ENCODE measurements around the gene HTR3A. TPM values are rescaled to one million over a fixed set of nuclear protein-coding genes. Genes with fewer than 3 reads are reported as not detected.

Gene HTR3A
- total and polyA plus RNA-seq, 7 donors, result 1.1 to 4.5 (median 1.6) TPM; not detected in 2

DNA sequence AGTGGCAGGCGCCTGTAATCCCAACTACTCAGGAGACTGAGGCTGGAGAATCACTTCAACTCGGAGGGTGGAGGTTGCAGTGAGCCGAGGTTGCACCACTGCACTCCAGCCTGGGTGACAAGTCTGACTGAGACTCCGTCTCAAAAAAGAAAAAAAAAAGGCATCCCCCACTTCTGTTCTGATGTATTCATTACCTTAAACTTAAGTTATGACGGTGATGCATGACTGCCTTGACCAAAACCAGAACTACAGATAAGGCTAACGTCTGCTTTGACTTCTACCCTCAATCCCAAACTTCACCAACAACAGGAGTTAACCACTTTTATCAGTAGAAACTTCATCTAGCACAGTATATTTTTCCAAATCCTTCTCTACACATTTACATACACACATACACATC lies 9.9 kb downstream of the HTR3A start:
- TF ChIP-seq EP300 (IDR thresholded peaks at IDR 0.05) (no peak), POLR2A (IDR thresholded peaks at IDR 0.05) (no peak), POLR2AphosphoS5 (IDR thresholded peaks at IDR 0.05) (no peak)
- TF ChIP-seq, protein P1, sequence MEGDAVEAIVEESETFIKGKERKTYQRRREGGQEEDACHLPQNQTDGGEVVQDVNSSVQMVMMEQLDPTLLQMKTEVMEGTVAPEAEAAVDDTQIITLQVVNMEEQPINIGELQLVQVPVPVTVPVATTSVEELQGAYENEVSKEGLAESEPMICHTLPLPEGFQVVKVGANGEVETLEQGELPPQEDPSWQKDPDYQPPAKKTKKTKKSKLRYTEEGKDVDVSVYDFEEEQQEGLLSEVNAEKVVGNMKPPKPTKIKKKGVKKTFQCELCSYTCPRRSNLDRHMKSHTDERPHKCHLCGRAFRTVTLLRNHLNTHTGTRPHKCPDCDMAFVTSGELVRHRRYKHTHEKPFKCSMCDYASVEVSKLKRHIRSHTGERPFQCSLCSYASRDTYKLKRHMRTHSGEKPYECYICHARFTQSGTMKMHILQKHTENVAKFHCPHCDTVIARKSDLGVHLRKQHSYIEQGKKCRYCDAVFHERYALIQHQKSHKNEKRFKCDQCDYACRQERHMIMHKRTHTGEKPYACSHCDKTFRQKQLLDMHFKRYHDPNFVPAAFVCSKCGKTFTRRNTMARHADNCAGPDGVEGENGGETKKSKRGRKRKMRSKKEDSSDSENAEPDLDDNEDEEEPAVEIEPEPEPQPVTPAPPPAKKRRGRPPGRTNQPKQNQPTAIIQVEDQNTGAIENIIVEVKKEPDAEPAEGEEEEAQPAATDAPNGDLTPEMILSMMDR (IDR thresholded peaks at IDR 0.05), result no peak
- no peak overlapping the region for H3K4me3 ChIP-seq
- intact Hi-C loops (cut with DNase I), result no loop called here
- no peaks in the 10 kb centered on the region for H3K9me3 ChIP-seq
- 70 to 74% methylated on average over 6 of the region's 6 CpGs for WGBS, 2 donors
- peaks cover 0 to 4% (median 0%) of the 10 kb centered on the region in 3 donors for H3K27me3 ChIP-seq
- no peak overlapping the region for H3K27ac ChIP-seq
- no peaks in the 10 kb centered on the region for H3K4me1 ChIP-seq
- DNase-seq, result no peak
- H3K36me3 ChIP-seq, result no peaks in the 10 kb centered on the region

DNA sequence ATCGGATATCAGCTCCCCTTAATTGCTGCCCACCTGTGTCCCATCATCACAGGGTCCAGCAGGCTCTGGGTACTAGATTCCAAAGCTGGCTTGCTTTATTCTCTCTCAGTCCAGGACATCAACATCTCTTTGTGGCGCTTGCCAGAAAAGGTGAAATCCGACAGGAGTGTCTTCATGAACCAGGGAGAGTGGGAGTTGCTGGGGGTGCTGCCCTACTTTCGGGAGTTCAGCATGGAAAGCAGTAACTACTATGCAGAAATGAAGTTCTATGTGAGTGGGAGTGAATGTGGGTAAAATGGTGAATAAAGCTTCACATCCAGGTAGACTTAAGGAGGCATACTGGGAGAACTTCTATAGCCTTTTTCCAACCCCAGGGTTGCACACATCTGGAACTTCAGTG lies 11.0 kb downstream of the HTR3A start:
- intact Hi-C loops (cut with DNase I), result no loop called here
- no peak overlapping the region for H3K4me3 ChIP-seq
- H3K27me3 ChIP-seq, result no peaks in the 10 kb centered on the region
- no peak for DNase-seq
- H3K27ac ChIP-seq, result no peak overlapping the region
- WGBS, 2 donors, result 86% methylated on average over 4 of the region's 4 CpGs
- H3K9me3 ChIP-seq, result no peaks in the 10 kb centered on the region
- no peaks in the 10 kb centered on the region for H3K4me1 ChIP-seq
- H3K36me3 ChIP-seq, result no peaks in the 10 kb centered on the region
- TF ChIP-seq POLR2AphosphoS5 (IDR thresholded peaks at IDR 0.05) (no peak), EP300 (IDR thresholded peaks at IDR 0.05) (no peak), POLR2A (IDR thresholded peaks at IDR 0.05) (no peak)
- TF ChIP-seq, protein P1 (IDR thresholded peaks at IDR 0.05), result no peak

DNA sequence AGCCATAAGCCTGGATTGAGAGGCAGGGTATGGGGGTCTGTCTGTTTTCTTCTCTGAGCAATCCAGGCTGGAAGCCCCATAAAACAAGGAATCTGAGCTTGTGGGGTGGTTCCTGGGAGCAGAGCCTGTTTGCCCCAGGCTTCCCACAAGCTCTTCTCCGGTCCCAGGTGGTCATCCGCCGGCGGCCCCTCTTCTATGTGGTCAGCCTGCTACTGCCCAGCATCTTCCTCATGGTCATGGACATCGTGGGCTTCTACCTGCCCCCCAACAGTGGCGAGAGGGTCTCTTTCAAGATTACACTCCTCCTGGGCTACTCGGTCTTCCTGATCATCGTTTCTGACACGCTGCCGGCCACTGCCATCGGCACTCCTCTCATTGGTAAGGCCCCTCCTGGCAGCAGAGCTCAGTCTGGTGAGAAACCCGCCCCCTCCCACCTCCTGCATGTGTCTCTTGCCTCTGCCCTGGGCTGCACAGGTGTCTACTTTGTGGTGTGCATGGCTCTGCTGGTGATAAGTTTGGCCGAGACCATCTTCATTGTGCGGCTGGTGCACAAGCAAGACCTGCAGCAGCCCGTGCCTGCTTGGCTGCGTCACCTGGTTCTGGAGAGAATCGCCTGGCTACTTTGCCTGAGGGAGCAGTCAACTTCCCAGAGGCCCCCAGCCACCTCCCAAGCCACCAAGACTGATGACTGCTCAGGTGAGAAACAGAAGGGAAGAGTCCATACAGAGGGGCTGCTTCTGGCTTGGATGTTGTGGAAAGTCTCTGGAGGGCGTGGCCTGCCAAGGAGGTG lies 11.6 kb downstream of the HTR3A start:
- no peak for TF ChIP-seq POLR2AphosphoS5 (IDR thresholded peaks at IDR 0.05)
- TF ChIP-seq POLR2A (IDR thresholded peaks at IDR 0.05), result no peak
- TF ChIP-seq EP300 (IDR thresholded peaks at IDR 0.05), result no peak
- TF ChIP-seq, protein P1 (IDR thresholded peaks at IDR 0.05), result no peak
- Histone ChIP-seq H3K27me3 (peaks cover 0 to 1% (median 0%) of the 10 kb centered on the region in 3 donors), H3K4me3 (no peak overlapping the region), H3K27ac (no peak overlapping the region), H3K36me3 (no peaks in the 10 kb centered on the region), H3K4me1 (no peaks in the 10 kb centered on the region), H3K9me3 (no peaks in the 10 kb centered on the region)
- DNase-seq, result no peak
- WGBS, 2 donors, result 80 to 88% methylated on average over 18 of the region's 18 CpGs
- intact Hi-C loops (cut with DNase I), result no loop called here

DNA sequence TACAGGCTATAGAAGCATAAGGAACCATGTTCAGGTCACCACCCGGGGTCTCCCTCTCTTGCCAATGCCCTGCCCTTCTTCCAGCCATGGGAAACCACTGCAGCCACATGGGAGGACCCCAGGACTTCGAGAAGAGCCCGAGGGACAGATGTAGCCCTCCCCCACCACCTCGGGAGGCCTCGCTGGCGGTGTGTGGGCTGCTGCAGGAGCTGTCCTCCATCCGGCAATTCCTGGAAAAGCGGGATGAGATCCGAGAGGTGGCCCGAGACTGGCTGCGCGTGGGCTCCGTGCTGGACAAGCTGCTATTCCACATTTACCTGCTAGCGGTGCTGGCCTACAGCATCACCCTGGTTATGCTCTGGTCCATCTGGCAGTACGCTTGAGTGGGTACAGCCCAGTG lies 14.5 kb downstream of the HTR3A start:
- H3K9me3 ChIP-seq, result no peaks in the 10 kb centered on the region
- no peak overlapping the region for H3K27ac ChIP-seq
- TF ChIP-seq, protein P1 (IDR thresholded peaks at IDR 0.05), result no peak
- TF ChIP-seq POLR2A (IDR thresholded peaks at IDR 0.05) (no peak), EP300 (IDR thresholded peaks at IDR 0.05) (no peak), POLR2AphosphoS5 (IDR thresholded peaks at IDR 0.05) (no peak)
- peaks cover 0 to 25% (median 0%) of the 10 kb centered on the region in 3 donors for H3K27me3 ChIP-seq
- DNase-seq, result no peak
- no peaks in the 10 kb centered on the region for H3K4me1 ChIP-seq
- no peaks in the 10 kb centered on the region for H3K36me3 ChIP-seq
- WGBS, 2 donors, result 74 to 78% methylated on average over 15 of the region's 15 CpGs
- intact Hi-C loops (cut with DNase I), result no loop called here
- no peak overlapping the region for H3K4me3 ChIP-seq
